ENCODE measurements around the gene WDR46. TPM values are rescaled to one million over a fixed set of nuclear protein-coding genes. Genes with fewer than 3 reads are reported as not detected.

WDR46 gene
- total RNA-seq, 1 experiment from 2014 or later = 99.2 TPM

DNA sequence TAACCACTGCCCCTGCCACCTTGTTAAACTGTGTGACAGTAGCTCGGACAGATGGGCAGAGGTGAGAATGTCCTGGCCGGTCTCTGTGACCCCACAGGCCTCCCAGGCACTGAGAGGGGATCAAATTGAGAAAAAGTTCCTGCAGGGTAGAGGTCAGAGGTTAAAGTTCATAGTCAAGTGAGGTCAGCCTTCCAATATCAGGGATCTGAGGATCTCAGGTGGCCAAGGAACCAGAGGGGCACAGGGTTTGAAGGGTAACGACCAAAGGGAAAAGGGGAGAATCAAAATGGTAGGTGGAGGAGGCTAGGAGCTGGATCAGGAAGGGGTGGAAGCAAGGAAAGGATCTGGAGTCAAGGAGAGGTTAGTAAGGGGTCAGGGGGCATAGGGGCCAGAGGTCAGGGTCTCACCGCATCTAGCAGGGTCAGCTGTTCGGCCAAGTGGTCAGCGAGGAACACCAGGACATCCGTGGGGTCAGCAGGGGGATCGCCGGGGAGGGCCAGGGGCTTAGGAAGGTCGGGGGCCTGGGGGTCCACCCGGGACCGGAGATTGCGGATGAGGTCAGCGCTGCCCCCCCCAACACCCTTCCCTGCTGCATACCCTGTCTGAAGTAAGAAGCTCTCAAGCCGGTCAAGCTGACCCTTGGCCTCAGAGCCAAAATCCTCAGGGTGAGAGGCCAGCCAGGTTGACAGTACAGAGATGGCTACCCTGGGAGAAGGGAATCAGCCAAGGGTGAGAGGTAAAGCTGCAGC, 6.8 kb upstream of the WDR46 start:
- Histone ChIP-seq H2BK20ac (ENCODE audit: low read depth, low read length, poor library complexity, severe bottlenecking) (no peak overlapping the region), H2AFZ (ENCODE audit: low read length) (no peak overlapping the region), H3K4ac (ENCODE audit: low read depth, low read length) (no peak overlapping the region), H3K4me1 (ENCODE audit: insufficient read depth, low read length) (no peaks in the 10 kb centered on the region), H4K8ac (replicated peaks; ENCODE audit: insufficient read length, low read depth, low read length) (no peak overlapping the region), H2BK15ac (ENCODE audit: low read depth, low read length) (no peak overlapping the region), H3K9me3 (ENCODE audit: control insufficient read depth, low read depth, low read length) (no peaks in the 10 kb centered on the region), H3K79me1 (ENCODE audit: insufficient read depth, low read depth, low read length, poor library complexity, severe bottlenecking) (no peaks in the 10 kb centered on the region), H4K20me1 (ENCODE audit: control insufficient read depth, insufficient read depth, insufficient read length) (no peaks in the 10 kb centered on the region), H4K91ac (ENCODE audit: insufficient read length, low read depth, low read length) (no peak overlapping the region), H3K4me2 (ENCODE audit: insufficient read depth, insufficient read length, low read length) (no peak overlapping the region), H2AK5ac (ENCODE audit: insufficient read length, low read length) (no peak overlapping the region), H3K23ac (ENCODE audit: insufficient read length, low read depth, low read length) (no peak overlapping the region), H4K5ac (ENCODE audit: insufficient read length, low read depth, low read length) (no peak overlapping the region), H3K14ac (ENCODE audit: insufficient read depth, low read length) (no peak overlapping the region), H3K79me2 (ENCODE audit: insufficient read depth, low read length) (no peaks in the 10 kb centered on the region; the same call in 1 of the 2 replicates), H3K27me3 (ENCODE audit: insufficient read depth, low read length) (no peaks in the 10 kb centered on the region), H2BK5ac (ENCODE audit: insufficient read length, low read length) (no peak overlapping the region), H3K23me2 (ENCODE audit: insufficient read length, low read depth, low read length, poor library complexity, severe bottlenecking) (peaks cover 22% of the 10 kb centered on the region), H3T11ph (ENCODE audit: low read length) (no peak overlapping the region), H3K27ac (ENCODE audit: insufficient read length, low read depth, low read length) (no peak overlapping the region), H3K56ac (ENCODE audit: insufficient read length, low read depth, low read length) (no peak overlapping the region), H3K18ac (ENCODE audit: insufficient read length, low read depth, low read length) (no peak overlapping the region), H2BK120ac (ENCODE audit: low read depth, low read length, poor library complexity, severe bottlenecking) (no peak overlapping the region), H3K9ac (ENCODE audit: extremely low read depth, insufficient read length, low read length) (no peak overlapping the region), H2BK12ac (ENCODE audit: insufficient read length, low read depth, low read length) (no peak overlapping the region)
- Mint-ChIP-seq H3K27ac (peak overlapping the region in 1 of 3 experiments; percentile 11; a peak in 1 of 7 replicates), H3K4me3 (peak overlapping the region; percentile 98 to 100; a peak in 4 of 5 replicates), H3K36me3 (ENCODE audit: insufficient read depth in 1 of 3, low read depth in 3 of 3) (peaks cover 19 to 42% (median 39%) of the 10 kb centered on the region in 3 experiments), H3K4me1 (peaks cover 10 to 18% of the 10 kb centered on the region in 2 experiments), H3K9me3 (no peaks in the 10 kb centered on the region), H3K27me3 (ENCODE audit: low read depth) (no peaks in the 10 kb centered on the region)
- no CpG with 5 or more reads among the region's 15 CpGs for WGBS (ENCODE audit: extremely low coverage, insufficient read length, low lambda C conversion rate)
- DNase-seq = no peak
- TF ChIP-seq CTCF (conservative IDR thresholded peaks at IDR 0.05) = no peak

All from H9 (cell line).